ENCODE data around the gene SCN2A.

DNA sequence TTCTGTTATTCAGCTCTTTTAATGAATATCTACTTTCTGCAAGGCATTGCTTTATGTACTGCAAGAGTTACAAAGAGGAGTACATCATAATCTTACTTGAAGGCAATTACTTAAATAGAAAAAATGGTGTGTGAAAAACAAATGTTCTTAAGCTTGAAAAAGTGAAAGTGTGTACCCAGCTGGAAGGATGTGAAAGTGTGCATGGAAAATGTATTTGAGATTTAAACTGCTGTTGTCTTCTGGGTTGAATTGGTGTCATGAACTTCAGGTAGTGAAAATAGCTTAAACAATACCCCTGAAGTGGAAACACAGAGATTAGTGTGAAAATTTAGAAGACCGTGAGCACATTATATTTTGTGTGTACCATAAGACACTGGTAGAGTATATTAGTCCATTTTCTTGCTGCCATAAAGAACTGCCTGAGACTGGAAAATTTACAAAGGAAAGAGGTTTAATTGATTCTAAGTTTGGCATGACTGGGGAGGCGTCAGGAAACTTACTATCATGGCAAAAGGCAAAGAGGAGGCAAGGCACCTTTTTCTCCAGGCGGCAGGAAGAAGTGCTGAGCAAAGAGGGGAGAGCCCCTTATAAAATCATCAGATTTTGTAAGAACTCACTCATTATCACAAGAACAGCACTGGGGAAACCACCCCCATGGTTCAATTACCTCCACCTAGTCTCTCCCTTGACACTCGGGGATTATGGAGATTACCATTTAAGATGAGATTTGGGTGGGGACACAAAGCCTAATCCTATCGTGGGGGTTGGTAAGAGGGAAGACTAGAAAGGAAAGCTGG is 38.8 kb downstream of the SCN2A start:
- TF ChIP-seq, protein P1, sequence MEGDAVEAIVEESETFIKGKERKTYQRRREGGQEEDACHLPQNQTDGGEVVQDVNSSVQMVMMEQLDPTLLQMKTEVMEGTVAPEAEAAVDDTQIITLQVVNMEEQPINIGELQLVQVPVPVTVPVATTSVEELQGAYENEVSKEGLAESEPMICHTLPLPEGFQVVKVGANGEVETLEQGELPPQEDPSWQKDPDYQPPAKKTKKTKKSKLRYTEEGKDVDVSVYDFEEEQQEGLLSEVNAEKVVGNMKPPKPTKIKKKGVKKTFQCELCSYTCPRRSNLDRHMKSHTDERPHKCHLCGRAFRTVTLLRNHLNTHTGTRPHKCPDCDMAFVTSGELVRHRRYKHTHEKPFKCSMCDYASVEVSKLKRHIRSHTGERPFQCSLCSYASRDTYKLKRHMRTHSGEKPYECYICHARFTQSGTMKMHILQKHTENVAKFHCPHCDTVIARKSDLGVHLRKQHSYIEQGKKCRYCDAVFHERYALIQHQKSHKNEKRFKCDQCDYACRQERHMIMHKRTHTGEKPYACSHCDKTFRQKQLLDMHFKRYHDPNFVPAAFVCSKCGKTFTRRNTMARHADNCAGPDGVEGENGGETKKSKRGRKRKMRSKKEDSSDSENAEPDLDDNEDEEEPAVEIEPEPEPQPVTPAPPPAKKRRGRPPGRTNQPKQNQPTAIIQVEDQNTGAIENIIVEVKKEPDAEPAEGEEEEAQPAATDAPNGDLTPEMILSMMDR (IDR thresholded peaks at IDR 0.05 in 2 of 3, conservative IDR thresholded peaks at IDR 0.05 in 1 of 3; ENCODE audit: control insufficient read depth in 2 of 3, extremely low read depth in 1 of 3, insufficient read depth in 1 of 3, low read depth in 3 of 3, low read length in 3 of 3) = no peak
- TF ChIP-seq SMAD1 (IDR thresholded peaks at IDR 0.05; ENCODE audit: low read depth, partially characterized antibody) = no peak
- no peak for TF ChIP-seq EED (IDR thresholded peaks at IDR 0.05; ENCODE audit: low read depth)
- TF ChIP-seq TCF7 (IDR thresholded peaks at IDR 0.05; ENCODE audit: borderline replicate concordance) = no peak
- TF ChIP-seq EZH2 (IDR thresholded peaks at IDR 0.05; ENCODE audit: borderline replicate concordance, control insufficient read depth, low read depth, low read length) = no peak
- no peak for TF ChIP-seq TARDBP (IDR thresholded peaks at IDR 0.05; ENCODE audit: borderline replicate concordance)
- TF ChIP-seq CBFB (IDR thresholded peaks at IDR 0.05; ENCODE audit: low read depth) = no peak
- TF ChIP-seq, protein P2, sequence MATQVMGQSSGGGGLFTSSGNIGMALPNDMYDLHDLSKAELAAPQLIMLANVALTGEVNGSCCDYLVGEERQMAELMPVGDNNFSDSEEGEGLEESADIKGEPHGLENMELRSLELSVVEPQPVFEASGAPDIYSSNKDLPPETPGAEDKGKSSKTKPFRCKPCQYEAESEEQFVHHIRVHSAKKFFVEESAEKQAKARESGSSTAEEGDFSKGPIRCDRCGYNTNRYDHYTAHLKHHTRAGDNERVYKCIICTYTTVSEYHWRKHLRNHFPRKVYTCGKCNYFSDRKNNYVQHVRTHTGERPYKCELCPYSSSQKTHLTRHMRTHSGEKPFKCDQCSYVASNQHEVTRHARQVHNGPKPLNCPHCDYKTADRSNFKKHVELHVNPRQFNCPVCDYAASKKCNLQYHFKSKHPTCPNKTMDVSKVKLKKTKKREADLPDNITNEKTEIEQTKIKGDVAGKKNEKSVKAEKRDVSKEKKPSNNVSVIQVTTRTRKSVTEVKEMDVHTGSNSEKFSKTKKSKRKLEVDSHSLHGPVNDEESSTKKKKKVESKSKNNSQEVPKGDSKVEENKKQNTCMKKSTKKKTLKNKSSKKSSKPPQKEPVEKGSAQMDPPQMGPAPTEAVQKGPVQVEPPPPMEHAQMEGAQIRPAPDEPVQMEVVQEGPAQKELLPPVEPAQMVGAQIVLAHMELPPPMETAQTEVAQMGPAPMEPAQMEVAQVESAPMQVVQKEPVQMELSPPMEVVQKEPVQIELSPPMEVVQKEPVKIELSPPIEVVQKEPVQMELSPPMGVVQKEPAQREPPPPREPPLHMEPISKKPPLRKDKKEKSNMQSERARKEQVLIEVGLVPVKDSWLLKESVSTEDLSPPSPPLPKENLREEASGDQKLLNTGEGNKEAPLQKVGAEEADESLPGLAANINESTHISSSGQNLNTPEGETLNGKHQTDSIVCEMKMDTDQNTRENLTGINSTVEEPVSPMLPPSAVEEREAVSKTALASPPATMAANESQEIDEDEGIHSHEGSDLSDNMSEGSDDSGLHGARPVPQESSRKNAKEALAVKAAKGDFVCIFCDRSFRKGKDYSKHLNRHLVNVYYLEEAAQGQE (IDR thresholded peaks at IDR 0.05; ENCODE audit: low read depth, low read length) = no peak
- no peak for TF ChIP-seq MEF2A (IDR thresholded peaks at IDR 0.05; ENCODE audit: insufficient read depth, low read depth, low read length)
- TF ChIP-seq GABPA (IDR thresholded peaks at IDR 0.05; ENCODE audit: low read depth) = no peak
- TF ChIP-seq CHD2 (IDR thresholded peaks at IDR 0.05; ENCODE audit: borderline replicate concordance, low read depth, low read length) = no peak
- TF ChIP-seq SUZ12 (IDR thresholded peaks at IDR 0.05; ENCODE audit: unreplicated experiment) = no peak
- TF ChIP-seq POLR2AphosphoS5 (IDR thresholded peaks at IDR 0.05; ENCODE audit: low read length) = no peak
